ENCODE data around the gene ANG.

Gene ANG

GRCh38 chr14:20657216-20658211 is 31.1 kb upstream of the ANG start (continued):
- TF ChIP-seq ZNF645 (tag by site-specific recombination; IDR thresholded peaks at IDR 0.05) (no peak), ZNF146 (tag by site-specific recombination; IDR thresholded peaks at IDR 0.05) (no peak), ZNF514 (tag by site-specific recombination; IDR thresholded peaks at IDR 0.05) (no peak), ZEB2 (tag by site-specific recombination; IDR thresholded peaks at IDR 0.05) (peak; percentile 67; the same call in 1 of the 2 replicates), ZNF558 (tag by site-specific recombination; IDR thresholded peaks at IDR 0.05) (peak; percentile 40; the same call in 1 of the 2 replicates), ZBTB8A (tag by site-specific recombination; IDR thresholded peaks at IDR 0.05) (peak; percentile 96), MYNN (tag by site-specific recombination; IDR thresholded peaks at IDR 0.05; ENCODE audit: borderline replicate concordance) (peak; percentile 75; the same call in 1 of the 2 replicates), KLF8 (tag by site-specific recombination; IDR thresholded peaks at IDR 0.05) (peak; percentile 87; the same call in 1 of the 2 replicates), ZNF155 (tag by site-specific recombination; IDR thresholded peaks at IDR 0.05) (no peak), ZNF24 (tag by site-specific recombination; IDR thresholded peaks at IDR 0.05) (peak; percentile 93; the same call in 1 of the 2 replicates), ZNF596 (tag by site-specific recombination; IDR thresholded peaks at IDR 0.05) (no peak), ZNF121 (tag by site-specific recombination; IDR thresholded peaks at IDR 0.05) (no peak), ZBTB1 (tag by site-specific recombination; IDR thresholded peaks at IDR 0.05) (no peak; the same call in none of the 2 replicates), ZFP37 (tag by site-specific recombination; IDR thresholded peaks at IDR 0.05) (no peak; the same call in 1 of the 2 replicates), ZNF354C (tag by site-specific recombination; IDR thresholded peaks at IDR 0.05; ENCODE audit: borderline replicate concordance, low read depth) (no peak), REPIN1 (tag by site-specific recombination; IDR thresholded peaks at IDR 0.05; ENCODE audit: low read depth) (no peak), ZNF561 (tag by site-specific recombination; IDR thresholded peaks at IDR 0.05; ENCODE audit: borderline replicate concordance) (0 out of 2 replicates have a peak, but pooled peaks have one; percentile 82), ZNF211 (tag by site-specific recombination; IDR thresholded peaks at IDR 0.05; ENCODE audit: low read depth) (no peak), ZNF624 (tag by site-specific recombination; IDR thresholded peaks at IDR 0.05) (no peak), PRDM2 (tag by site-specific recombination; IDR thresholded peaks at IDR 0.05; ENCODE audit: borderline replicate concordance) (no peak), ZNF629 (tag by site-specific recombination; IDR thresholded peaks at IDR 0.05) (peak; percentile 76; the same call in 1 of the 2 replicates), SP3 (tag by site-specific recombination; IDR thresholded peaks at IDR 0.05) (peak; percentile 75), ZNF175 (tag by site-specific recombination; IDR thresholded peaks at IDR 0.05) (no peak), ZNF488 (tag by site-specific recombination; IDR thresholded peaks at IDR 0.05) (no peak), KLF1 (tag by site-specific recombination; IDR thresholded peaks at IDR 0.05) (peak; percentile 51)
- TF ChIP-seq, protein P1, sequence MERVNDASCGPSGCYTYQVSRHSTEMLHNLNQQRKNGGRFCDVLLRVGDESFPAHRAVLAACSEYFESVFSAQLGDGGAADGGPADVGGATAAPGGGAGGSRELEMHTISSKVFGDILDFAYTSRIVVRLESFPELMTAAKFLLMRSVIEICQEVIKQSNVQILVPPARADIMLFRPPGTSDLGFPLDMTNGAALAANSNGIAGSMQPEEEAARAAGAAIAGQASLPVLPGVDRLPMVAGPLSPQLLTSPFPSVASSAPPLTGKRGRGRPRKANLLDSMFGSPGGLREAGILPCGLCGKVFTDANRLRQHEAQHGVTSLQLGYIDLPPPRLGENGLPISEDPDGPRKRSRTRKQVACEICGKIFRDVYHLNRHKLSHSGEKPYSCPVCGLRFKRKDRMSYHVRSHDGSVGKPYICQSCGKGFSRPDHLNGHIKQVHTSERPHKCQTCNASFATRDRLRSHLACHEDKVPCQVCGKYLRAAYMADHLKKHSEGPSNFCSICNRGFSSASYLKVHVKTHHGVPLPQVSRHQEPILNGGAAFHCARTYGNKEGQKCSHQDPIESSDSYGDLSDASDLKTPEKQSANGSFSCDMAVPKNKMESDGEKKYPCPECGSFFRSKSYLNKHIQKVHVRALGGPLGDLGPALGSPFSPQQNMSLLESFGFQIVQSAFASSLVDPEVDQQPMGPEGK (tag by site-specific recombination; IDR thresholded peaks at IDR 0.05) = peak; percentile 44
- TF ChIP-seq, protein P2, sequence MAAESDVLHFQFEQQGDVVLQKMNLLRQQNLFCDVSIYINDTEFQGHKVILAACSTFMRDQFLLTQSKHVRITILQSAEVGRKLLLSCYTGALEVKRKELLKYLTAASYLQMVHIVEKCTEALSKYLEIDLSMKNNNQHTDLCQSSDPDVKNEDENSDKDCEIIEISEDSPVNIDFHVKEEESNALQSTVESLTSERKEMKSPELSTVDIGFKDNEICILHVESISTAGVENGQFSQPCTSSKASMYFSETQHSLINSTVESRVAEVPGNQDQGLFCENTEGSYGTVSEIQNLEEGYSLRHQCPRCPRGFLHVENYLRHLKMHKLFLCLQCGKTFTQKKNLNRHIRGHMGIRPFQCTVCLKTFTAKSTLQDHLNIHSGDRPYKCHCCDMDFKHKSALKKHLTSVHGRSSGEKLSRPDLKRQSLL (tag by site-specific recombination; IDR thresholded peaks at IDR 0.05) = peak; percentile 31; the same call in 1 of the 2 replicates
